HG02884 (cell line): ENCODE data around the gene NRG3.
"Not testable (repeated sequence)": the region's sequence is repeated elsewhere in the genome, so short reads cannot be mapped to it uniquely, and the experiment has no call there.

Source experiments
- ATAC-seq: cut with Tn5 transposase; IDR thresholded peaks from one replicate; pipeline ENCODE4 v1.9.1; 2021; ENCODE audit warnings: mild to moderate bottlenecking, moderate library complexity; ENCODE audit not compliant: unreplicated experiment

Gene NRG3

DNA sequence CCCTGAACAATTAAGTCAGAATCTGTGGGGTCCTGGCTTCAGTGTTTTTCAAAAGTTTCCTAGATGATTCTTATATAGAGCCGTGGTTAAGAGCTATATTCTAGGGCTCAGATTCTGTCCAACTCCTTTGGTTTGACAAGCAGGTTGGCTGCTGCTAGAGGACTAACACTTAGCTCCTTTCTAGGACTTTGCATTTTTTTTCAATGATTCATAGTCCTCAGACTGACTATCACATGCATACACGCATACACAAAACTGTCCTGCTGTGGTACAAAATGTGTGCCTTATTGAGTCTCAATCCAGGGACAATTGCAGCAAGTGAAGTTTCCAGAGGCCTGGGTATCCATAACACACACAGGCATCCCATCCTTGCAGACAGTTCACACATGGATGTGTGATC, 392.0 kb downstream of the NRG3 start:
- ATAC-seq = no peak

DNA sequence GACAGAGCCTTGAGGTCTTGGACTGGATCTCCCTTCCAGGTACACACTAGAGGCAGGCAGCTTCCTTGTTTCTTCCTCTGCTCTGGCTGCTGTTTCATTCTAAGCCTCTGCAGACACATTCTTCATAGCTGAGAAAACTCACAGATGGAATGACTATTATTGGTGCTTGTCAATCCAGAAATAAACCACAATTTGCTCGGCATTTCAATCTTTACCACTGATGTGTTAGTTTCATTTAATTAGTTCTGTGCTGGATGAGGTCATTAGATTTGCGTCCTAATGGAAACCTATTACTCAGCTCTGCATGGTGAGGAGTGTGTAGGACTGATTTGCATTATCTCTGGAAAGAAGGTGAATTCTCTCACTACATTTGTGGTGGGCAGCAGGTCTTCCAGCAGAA, 392.5 kb downstream of the NRG3 start:
- no peak for ATAC-seq

- ATAC-seq = no peak
These were observed 393.0 kb downstream of the NRG3 start for GRCh38 chr10:82267960-82268359.

GRCh38 chr10:82277591-82277990, 402.6 kb downstream of the NRG3 start:
- ATAC-seq = no peak

DNA sequence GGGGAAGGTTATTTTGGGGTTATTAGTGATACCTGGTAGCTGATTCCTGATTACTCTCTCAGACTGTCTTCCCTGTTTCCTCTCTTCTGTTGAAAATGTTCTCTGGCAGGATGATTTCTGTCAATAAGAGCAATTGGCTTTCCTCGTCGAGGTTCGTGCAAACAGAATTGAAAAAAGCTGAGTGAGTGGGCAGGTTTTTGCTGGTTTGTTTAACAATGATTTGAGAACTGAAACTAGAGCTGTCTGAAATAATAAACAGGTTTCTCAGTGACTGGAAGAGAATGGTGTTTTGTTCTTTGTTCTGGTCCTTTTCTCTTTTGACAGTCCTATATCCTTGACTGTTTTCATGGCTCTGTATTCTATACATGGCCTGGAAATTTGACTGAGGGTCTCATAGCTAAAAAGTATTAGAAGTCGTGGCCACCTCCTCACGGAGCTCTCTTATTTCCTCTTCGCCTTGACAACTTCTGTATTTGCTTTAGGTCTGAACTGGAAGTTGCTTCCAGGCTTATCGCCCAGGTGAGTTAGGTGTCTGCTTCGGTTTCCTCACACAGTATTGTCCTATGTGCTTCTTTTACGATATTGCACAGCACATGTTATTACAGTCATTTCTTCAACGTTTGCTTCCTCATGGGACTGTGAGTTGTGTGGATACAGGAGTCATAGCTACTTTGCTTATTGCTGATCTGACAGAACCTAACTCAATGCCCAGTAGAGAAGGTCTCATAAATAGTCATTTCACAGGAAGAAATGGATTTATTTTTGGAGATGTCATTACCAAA, 403.6 kb downstream of the NRG3 start:
- ATAC-seq = no peak

DNA sequence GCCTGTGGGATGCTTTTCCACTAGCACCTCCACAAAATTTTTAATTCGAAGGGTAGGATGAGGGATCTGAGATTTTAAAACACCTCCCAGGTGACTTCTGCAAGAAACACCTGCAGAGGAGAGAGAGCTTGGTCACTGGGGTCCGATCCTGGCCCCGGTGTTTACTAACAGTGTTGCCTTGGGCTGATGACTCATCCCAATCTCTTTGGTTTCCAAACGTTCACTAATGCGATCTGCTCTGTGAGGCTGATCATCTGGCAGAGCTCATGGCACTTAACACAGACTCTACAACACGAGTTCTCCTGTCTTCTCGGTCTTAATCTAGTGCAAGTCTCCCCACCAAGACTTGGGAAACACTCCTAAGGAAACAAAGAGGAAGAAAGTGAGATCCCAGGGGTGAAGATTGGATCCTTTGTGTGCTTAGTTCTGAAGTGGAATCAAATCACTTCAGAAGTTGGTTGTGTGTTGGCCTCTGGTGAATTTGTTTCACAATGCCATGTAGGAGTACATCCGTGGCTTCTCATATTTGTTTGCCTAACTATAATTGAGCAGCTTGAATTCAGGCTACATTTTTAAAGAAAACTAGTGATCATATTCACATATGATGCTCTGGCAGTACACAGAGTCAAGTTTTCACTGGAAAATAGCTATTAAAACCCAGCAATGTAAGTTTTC, 407.9 kb downstream of the NRG3 start:
- no peak for ATAC-seq

DNA sequence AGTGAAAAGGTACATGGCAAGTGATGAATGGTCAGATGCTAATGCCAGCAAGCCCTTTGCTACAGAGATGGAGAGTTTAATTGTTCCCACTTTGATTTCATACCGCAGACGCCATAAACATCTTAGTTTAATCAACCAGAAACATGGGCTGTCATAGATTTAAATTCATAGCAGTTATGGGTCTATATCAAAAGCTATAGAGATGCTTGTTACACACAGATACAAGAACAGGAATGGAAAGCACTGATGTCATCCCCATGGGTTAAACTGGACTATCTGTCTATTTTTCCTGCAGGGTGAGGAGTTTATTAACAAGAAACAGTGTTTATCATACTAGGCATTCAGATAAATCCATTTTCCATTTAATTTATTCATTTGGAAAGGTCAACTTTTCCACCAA, 409.2 kb downstream of the NRG3 start:
- no peak for ATAC-seq

DNA sequence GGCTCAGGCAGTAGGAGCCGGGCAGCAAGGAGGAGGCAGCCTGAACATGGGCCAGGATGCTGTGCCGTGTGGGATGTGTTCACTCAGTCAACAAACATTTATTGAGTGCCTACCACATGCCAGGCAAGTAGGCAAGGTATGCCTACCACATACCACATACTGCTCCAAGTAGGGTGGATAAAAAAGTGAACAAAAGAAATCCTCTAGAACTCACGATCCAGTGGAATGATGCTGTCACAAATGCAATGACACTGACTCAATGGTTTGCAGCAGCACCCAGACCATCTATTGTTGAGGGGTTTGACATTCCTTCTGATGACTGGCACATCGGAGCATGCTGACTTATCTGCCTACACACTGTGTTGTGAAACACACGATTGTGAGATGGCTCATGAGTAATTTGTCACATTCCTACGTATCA, 413.5 kb downstream of the NRG3 start:
- no peak for ATAC-seq

DNA sequence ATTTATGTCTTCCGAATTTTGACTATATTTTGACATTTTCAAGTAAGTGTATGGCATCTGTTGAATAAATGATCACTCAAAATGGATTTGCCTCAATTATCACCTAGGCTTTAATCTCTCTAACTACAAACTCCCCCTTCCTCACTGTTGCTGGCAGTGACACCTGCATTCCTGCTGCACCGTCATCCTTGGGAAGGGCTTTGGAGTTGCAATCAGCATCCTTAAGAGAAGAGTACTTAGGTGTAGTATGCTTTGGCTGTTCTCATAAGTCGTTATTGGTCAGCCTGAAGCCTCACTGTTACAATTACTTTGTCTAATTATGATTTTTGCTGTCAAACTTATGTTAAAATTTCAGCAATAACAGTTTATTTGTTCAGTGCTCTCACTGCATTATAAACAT, 415.0 kb downstream of the NRG3 start:
- ATAC-seq = no peak

DNA sequence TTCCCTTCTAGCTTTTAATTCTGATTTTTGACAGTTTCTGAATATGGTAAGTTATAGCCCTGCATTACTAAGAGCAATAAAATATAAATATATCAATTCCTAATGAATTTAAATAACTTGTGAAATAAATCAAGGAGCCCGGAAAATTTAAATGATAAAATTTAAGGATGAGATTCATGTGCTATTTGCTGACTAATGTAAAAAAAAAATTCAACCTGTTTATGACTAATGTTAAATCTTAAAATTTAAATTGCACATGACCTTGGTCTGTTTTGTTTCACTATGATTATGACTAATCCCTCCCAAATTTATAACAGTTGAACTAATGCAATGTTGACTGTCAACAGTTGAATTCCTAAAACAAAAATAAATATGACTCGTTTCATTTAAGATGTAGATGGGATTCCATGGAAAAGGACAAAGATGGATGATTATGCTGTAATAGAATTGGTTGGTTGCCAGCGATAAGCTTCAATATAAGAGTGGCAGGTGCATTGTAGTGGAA, 419.9 kb downstream of the NRG3 start:
- ATAC-seq = no peak

DNA sequence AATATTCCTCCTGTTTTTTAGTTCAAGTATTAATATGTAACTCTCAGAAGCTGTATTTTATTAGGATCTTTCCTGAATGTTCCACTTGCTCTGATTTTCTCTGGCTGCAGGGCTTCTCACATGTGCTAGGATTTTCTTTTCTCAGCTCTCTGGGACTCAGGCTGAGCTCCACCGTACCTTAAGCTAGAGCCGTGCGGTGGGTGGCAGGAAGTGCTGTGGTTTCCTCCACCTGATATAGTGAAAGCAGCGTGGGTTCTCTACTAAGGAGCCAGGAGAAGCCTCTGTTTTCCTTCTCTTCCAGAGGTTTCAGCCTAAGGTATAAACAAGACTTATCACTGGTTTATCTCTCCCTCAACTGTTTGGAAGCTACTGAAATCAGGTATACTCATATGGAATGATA, 433.6 kb downstream of the NRG3 start:
- no peak for ATAC-seq

GRCh38 chr10:82310839-82311238, 435.8 kb downstream of the NRG3 start:
- no peak for ATAC-seq

DNA sequence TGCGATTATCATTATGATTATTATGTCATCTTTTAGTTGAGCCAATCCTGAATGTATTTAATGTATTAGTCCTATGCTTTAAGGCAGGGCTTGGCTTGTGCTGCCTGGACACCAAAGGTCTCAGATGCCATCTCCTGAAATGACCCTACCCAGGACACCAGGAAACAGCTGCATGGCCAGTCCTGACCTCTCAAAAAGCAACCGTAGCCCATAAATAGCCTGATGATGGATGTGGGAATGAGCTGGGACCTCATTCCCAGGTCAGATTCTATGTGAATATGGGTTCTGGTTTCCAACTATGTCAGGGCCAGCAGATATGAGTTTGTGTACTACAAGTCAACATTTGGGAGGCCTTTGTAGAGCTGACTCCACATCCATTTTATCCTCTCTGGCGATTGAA, 438.4 kb downstream of the NRG3 start:
- no peak for ATAC-seq

DNA sequence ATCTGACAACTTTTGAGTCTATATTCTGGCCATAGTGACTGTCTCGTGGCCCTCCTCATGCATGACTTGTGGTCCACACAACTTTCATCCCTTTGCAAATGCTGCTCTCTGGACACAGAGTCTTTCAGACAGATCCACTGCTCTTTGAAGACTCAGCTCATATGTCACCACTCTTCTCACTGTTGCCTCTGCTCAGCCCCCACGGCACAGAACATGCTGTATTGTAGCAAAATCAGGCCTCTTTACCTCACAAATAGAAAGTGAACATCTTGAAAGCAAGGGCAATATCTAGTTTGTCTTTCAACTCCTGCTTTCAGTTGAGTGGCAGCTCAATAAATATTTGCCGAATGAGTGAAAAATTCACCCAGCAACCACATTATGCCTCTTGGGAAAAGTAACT, 443.5 kb downstream of the NRG3 start:
- ATAC-seq = no peak

DNA sequence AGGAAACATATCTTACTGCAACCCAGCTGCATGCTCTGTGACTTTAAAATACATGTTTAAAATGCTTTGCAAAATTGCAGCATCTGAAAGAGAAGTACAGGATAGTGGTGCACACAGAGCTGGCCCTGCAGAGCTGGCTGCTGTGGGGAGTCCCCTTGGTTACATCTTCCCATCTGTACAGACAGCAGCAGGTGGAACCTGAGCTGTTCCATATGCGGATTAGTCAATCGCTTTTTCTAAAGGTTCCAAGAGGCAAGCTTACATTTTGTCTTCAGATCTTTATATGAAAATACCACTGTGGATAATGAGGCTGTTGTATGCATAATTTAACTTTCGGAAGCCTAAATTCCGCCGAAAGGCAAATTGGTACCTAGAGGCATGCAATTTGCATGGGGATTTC, 444.1 kb downstream of the NRG3 start:
- ATAC-seq = no peak

DNA sequence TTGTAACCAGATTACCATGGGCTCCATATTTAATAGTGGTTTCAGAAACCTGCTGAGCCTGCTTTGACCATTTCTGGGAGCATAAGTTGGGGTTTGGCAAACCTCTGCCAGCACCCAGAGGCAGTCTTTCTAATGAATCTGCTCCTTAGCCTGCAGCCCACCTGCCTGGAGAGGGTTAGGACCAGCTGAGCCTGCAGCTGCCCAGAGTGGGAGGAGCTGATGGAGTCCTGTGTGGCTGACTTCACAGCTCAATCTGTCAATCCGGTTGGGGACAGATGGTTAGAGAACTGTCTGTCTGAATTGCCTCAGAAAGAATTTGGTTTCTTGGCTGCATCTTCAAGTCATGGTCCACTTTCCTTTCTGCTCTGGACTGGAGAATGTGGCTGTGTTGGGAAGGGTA, 444.6 kb downstream of the NRG3 start:
- ATAC-seq = no peak

DNA sequence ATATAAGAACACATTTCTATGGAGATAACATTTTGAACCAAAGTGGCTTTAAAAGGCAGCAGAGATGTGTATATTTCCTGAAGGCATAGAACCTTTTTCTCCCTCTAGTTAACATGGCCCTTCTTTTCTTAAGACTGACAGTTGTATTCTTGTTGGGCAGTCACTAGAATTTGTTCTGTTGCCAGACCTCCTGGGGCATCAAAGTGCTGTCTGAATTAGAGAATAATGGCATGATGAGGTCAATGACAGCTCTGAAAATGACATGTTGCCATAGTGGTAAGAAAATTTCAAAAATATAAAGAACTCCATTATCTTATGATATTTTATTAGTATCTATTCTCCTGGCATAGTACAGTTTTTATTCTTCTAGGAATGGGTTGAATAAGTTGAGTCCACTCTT, 446.7 kb downstream of the NRG3 start:
- no peak for ATAC-seq

GRCh38 chr10:82331716-82332115, 456.7 kb downstream of the NRG3 start:
- ATAC-seq = no peak

GRCh38 chr10:82335831-82336230, 460.8 kb downstream of the NRG3 start:
- ATAC-seq = no peak

- ATAC-seq = no peak
These were observed 465.2 kb downstream of the NRG3 start for GRCh38 chr10:82340166-82340565.

- ATAC-seq = not testable (repeated sequence)
These were observed 474.6 kb downstream of the NRG3 start for GRCh38 chr10:82349590-82349989.

GRCh38 chr10:82353381-82353780, 478.4 kb downstream of the NRG3 start:
- no peak for ATAC-seq
